Esophagus squamous epithelium (tissue), 5 donors: Measurements from ENCODE around the gene BBS2. TPM values are rescaled to one million over a fixed set of nuclear protein-coding genes. Genes with fewer than 3 reads are reported as not detected.

ENCODE experiments used
- DNase-seq: peaks from one replicate; lab custom pipeline; 2025; lab: John Stamatoyannopoulos, UW
- H3K27ac ChIP-seq, 4 donors: fragments of 200-600 bp; sonication (generic); one replicate each; pipeline ENCODE4 v1.5.1; 2016 to 2019; ENCODE audit warnings: mild to moderate bottlenecking in 1 of 4
- H3K27me3 ChIP-seq, 4 donors: fragments of 200-600 bp; sonication (generic); 1 replicate in 3 of 4; 2 replicates in 1 of 4; pipeline versions ENCODE4 v1.5.1 to v1.6.0; 2017 to 2021; ENCODE audit warnings: antibody characterized with exemption in 1 of 4
- H3K36me3 ChIP-seq, 3 donors: fragments of 200-600 bp; sonication (generic); one replicate each; pipeline ENCODE4 v1.5.1; 2016 to 2019
- H3K4me1 ChIP-seq, 3 donors: fragments of 200-600 bp; sonication (generic); one replicate each; pipeline ENCODE4 v1.5.1; 2017 to 2019
- H3K4me3 ChIP-seq, 4 donors: fragments of 200-600 bp; sonication (generic); 1 replicate in 3 of 4; 2 replicates in 1 of 4; pipeline ENCODE4 v1.5.1; 2016 to 2019; ENCODE audit warnings: mild to moderate bottlenecking in 2 of 4, moderate library complexity in 1 of 4
- H3K9me3 ChIP-seq, 3 donors: fragments of 200-600 bp; sonication (generic); one replicate each; pipeline ENCODE4 v1.5.1; 2016 to 2019
- CTCF ChIP-seq, 6 experiments: fragments of 450-650 bp in 4 of 6; fragments of 200-600 bp in 2 of 6; sonication (generic) in 2 of 6; IDR thresholded peaks; one replicate each; pipeline ENCODE4 v1.5.1; 2016 to 2019; ENCODE audit warnings: antibody characterized with exemption in 6 of 6, mild to moderate bottlenecking in 4 of 6, moderate library complexity in 4 of 6
- POLR2A ChIP-seq, 4 donors: fragments of 450-650 bp; IDR thresholded peaks; one replicate each; pipeline ENCODE4 v1.6.1; 2017; ENCODE audit warnings: antibody characterized with exemption in 4 of 4, mild to moderate bottlenecking in 4 of 4, moderate library complexity in 3 of 4
- WGBS, 2 donors: methylation state at CpG; one replicate each; pipeline ENCODE4 v1.1.5; 2018; 5-methylcytosine and 5-hydroxymethylcytosine counted together
- intact Hi-C: fragments of 100-400 bp; cut with DNase I; formaldehyde crosslinking; loops from one replicate; pipeline ENCODE4 v1.15.0; 2022
- total RNA-seq, 4 donors: library from RNA; depleted of rRNA; stranded (reverse); fragments of >200 nt; gene quantifications; one replicate each; pipeline ENCODE4 v1.1.0, GENCODE V29; 2016
- donor health status: DM: yes; HTN: yes; CAD: no.

Gene BBS2
- total RNA-seq, 4 donors from 2014 or later: 15.2 to 60.8 (median 31.1) TPM

DNA sequence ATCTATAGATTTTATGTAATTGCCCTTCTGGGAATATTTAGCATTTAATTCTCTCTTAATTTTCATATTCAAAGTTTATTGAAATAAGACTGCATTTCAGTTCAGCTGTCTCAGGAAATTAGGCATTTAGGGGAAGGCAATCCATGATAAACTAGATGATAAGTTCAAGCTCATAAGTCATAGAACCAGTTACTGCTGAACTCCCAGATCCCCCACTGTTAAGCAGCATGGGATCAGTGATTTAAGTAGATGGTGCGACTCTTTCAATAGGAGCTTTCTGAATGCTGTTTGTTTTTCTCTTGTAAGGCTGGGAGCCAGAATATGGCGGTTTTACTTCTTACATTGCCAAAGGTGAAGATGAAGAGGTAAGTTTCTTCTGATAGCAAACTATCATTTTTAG, 44.6 kb downstream of the BBS2 start:
- Histone ChIP-seq H3K27me3 (no peaks in the 10 kb centered on the region), H3K27ac (no peak overlapping the region), H3K36me3 (peaks cover 5 to 100% (median 34%) of the 10 kb centered on the region in 3 donors), H3K4me3 (no peak overlapping the region), H3K9me3 (no peaks in the 10 kb centered on the region), H3K4me1 (peaks cover 0 to 20% (median 4%) of the 10 kb centered on the region in 3 donors)
- no peak for DNase-seq
- TF ChIP-seq POLR2A (IDR thresholded peaks at IDR 0.05) (no peak), CTCF (IDR thresholded peaks at IDR 0.05) (no peak)
- intact Hi-C loops: no loop called here
- WGBS, 2 donors: 86 to 90% methylated on average over 2 of the region's 2 CpGs

DNA sequence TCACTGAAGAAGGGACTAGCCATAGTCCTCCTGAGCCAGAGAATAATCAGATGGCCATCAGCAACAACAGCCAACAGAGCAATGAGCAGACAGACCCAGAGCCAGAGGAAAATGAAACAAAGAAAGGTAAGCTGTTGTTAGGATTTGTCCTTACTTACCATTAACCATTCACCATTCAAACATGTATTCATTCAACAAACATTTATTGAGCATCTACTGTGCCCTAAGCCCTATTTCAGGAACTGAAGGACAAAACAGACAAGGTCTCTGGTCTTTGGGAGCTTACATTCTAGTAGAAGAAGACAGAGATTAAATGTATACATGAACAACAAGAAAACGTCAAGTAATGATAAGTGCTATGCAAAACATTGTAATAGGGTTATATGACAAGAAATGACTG, 49.2 kb downstream of the BBS2 start:
- TF ChIP-seq CTCF (IDR thresholded peaks at IDR 0.05): no peak
- TF ChIP-seq POLR2A (IDR thresholded peaks at IDR 0.05): no peak
- Histone ChIP-seq H3K27ac (peak overlapping the region in 2 of 4 donors; percentile 57 to 68), H3K4me1 (peaks cover 0 to 48% (median 4%) of the 10 kb centered on the region in 3 donors), H3K27me3 (no peaks in the 10 kb centered on the region), H3K36me3 (peaks cover 5 to 100% (median 49%) of the 10 kb centered on the region in 3 donors), H3K4me3 (peak overlapping the region in 1 of 4 donors; percentile 3), H3K9me3 (no peaks in the 10 kb centered on the region)
- intact Hi-C loops: no loop called here
- no peak for DNase-seq
- WGBS, 2 donors: 68 to 91% methylated on average over 1 of the region's 1 CpG

- 35 to 79% methylated on average over 3 of the region's 3 CpGs for WGBS, 2 donors
- TF ChIP-seq CTCF (IDR thresholded peaks at IDR 0.05): no peak
- TF ChIP-seq POLR2A (IDR thresholded peaks at IDR 0.05): no peak
- peak overlapping the region in 1 of 4 donors; percentile 3 for H3K4me3 ChIP-seq
- peak overlapping the region in 3 of 4 donors; percentile 38 to 68 (median 57) for H3K27ac ChIP-seq
- no peak for DNase-seq
- no peaks in the 10 kb centered on the region for H3K9me3 ChIP-seq
- peaks cover 5 to 100% (median 46%) of the 10 kb centered on the region in 3 donors for H3K36me3 ChIP-seq
- peaks cover 0 to 48% (median 4%) of the 10 kb centered on the region in 3 donors for H3K4me1 ChIP-seq
- intact Hi-C loops: no loop called here
- H3K27me3 ChIP-seq: no peaks in the 10 kb centered on the region
Measured at GRCh38 chr16:56470232-56470631, 49.6 kb downstream of the BBS2 start.

- intact Hi-C loops: no loop called here
- 60 to 63% methylated on average over 7 of the region's 7 CpGs for WGBS, 2 donors
- no peaks in the 10 kb centered on the region for H3K9me3 ChIP-seq
- H3K36me3 ChIP-seq: peaks cover 1 to 100% (median 43%) of the 10 kb centered on the region in 3 donors
- no peak for DNase-seq
- no peaks in the 10 kb centered on the region for H3K27me3 ChIP-seq
- peak overlapping the region in 3 of 4 donors; percentile 38 to 68 (median 57) for H3K27ac ChIP-seq
- H3K4me1 ChIP-seq: peaks cover 0 to 48% (median 4%) of the 10 kb centered on the region in 3 donors
- TF ChIP-seq CTCF (IDR thresholded peaks at IDR 0.05) (no peak), POLR2A (IDR thresholded peaks at IDR 0.05) (no peak)
- no peak overlapping the region for H3K4me3 ChIP-seq
Measured at GRCh38 chr16:56469748-56470147, 50.1 kb downstream of the BBS2 start.

GRCh38 chr16:56468800-56469199, 51.0 kb downstream of the BBS2 start:
- Histone ChIP-seq H3K27ac (peak overlapping the region in 2 of 4 donors; percentile 57 to 68), H3K4me1 (peaks cover 0 to 48% (median 4%) of the 10 kb centered on the region in 3 donors), H3K36me3 (peaks cover 0 to 100% (median 37%) of the 10 kb centered on the region in 3 donors), H3K4me3 (no peak overlapping the region), H3K27me3 (no peaks in the 10 kb centered on the region), H3K9me3 (no peaks in the 10 kb centered on the region)
- intact Hi-C loops: no loop called here
- TF ChIP-seq POLR2A (IDR thresholded peaks at IDR 0.05): no peak
- TF ChIP-seq CTCF (IDR thresholded peaks at IDR 0.05): no peak
- no peak for DNase-seq
